ENCODE results near the gene GRID1. TPM values are rescaled to one million over a fixed set of nuclear protein-coding genes. Genes with fewer than 3 reads are reported as not detected.

Gene GRID1
- total and polyA plus RNA-seq, 8 donors, result 0.31 to 8.5 (median 1.0) TPM; not detected in 1

DNA sequence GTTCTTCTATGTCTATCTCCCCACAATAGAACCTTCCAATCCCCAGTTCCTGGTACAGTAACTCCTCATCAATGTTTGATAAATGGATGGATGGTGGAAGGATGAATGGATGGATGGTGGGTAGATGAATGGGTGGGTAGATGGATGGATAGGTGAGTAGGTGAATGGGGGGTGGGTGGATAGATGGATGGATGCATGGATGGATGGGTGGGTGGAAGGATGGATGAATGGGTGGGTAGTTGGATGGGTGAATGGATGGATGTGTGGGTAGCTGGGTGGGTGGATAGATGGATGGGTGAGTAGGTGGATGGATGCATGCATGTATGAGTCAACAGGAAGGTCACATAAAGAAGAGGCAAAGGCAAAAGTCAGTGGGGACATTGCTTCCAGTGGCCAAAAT is 116.8 kb downstream of the GRID1 start:
- Histone ChIP-seq H3K9me3 (peaks cover 0 to 7% (median 2%) of the 10 kb centered on the region in 4 donors), H3K27me3 (peaks cover 0 to 5% (median 0%) of the 10 kb centered on the region in 3 donors), H3K4me3 (no peak overlapping the region), H3K36me3 (no peaks in the 10 kb centered on the region), H3K27ac (no peak overlapping the region), H3K4me1 (no peaks in the 10 kb centered on the region)
- no peak for DNase-seq
- no peak for TF ChIP-seq POLR2AphosphoS5 (IDR thresholded peaks at IDR 0.05)
- TF ChIP-seq EP300 (IDR thresholded peaks at IDR 0.05), result no peak
- TF ChIP-seq, protein P1, sequence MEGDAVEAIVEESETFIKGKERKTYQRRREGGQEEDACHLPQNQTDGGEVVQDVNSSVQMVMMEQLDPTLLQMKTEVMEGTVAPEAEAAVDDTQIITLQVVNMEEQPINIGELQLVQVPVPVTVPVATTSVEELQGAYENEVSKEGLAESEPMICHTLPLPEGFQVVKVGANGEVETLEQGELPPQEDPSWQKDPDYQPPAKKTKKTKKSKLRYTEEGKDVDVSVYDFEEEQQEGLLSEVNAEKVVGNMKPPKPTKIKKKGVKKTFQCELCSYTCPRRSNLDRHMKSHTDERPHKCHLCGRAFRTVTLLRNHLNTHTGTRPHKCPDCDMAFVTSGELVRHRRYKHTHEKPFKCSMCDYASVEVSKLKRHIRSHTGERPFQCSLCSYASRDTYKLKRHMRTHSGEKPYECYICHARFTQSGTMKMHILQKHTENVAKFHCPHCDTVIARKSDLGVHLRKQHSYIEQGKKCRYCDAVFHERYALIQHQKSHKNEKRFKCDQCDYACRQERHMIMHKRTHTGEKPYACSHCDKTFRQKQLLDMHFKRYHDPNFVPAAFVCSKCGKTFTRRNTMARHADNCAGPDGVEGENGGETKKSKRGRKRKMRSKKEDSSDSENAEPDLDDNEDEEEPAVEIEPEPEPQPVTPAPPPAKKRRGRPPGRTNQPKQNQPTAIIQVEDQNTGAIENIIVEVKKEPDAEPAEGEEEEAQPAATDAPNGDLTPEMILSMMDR (IDR thresholded peaks at IDR 0.05), result no peak
- no peak for TF ChIP-seq POLR2A (IDR thresholded peaks at IDR 0.05)
- intact Hi-C loops (cut with DNase I; ENCODE audit: low total_unique reads), result no loop called here

DNA sequence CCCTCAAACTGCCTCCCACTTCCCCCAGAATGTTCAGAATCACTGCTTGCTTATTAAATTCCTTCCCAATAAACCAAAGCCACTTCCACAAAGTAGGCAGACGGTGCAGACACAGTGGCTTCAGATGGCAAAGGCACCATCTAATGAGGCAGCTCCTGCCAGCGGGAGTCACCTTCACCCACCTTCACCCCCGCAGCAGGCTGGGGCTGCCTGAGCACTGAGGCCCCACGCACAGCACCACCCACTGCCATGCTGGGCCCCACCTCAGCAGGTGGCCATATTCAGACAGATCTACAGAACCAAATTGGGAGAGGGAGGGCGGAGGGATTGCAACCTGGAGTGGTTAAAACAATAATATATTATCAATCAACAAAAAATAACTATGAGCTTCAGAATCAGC is 118.5 kb downstream of the GRID1 start:
- peaks cover 0 to 7% (median 2%) of the 10 kb centered on the region in 4 donors for H3K9me3 ChIP-seq
- WGBS, 5 donors, result 76 to 86% (median 82%) methylated on average over 5 of the region's 5 CpGs
- no peak overlapping the region for H3K27ac ChIP-seq
- no peaks in the 10 kb centered on the region for H3K36me3 ChIP-seq
- TF ChIP-seq POLR2AphosphoS5 (IDR thresholded peaks at IDR 0.05) (no peak), POLR2A (IDR thresholded peaks at IDR 0.05) (no peak), EP300 (IDR thresholded peaks at IDR 0.05) (no peak)
- TF ChIP-seq, protein P1 (IDR thresholded peaks at IDR 0.05), result no peak
- H3K27me3 ChIP-seq, result peaks cover 0 to 5% (median 0%) of the 10 kb centered on the region in 3 donors
- no peak overlapping the region for H3K4me3 ChIP-seq
- intact Hi-C loops (cut with DNase I; ENCODE audit: low total_unique reads), result no loop called here
- DNase-seq, result no peak
- no peaks in the 10 kb centered on the region for H3K4me1 ChIP-seq

DNA sequence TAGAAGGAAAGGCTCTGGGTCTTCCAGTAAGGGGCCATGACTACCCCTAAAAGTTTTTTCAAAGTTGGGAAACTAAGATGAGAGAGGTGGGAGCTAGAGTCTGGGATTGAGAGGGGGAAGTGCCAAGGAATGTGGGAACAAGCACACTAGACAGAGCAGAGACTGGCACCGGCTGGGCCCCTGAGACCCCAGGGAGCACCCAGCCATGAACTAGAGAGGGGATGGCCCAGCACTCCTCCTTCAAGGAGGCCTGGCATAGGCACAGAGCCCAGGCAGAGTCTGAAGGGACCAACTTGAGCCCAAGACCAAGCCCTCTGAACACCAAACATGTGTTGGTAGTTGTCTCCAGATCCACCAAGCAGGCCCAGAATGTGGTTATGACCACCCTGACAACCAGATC is 119.0 kb downstream of the GRID1 start:
- Histone ChIP-seq H3K36me3 (no peaks in the 10 kb centered on the region), H3K27me3 (peaks cover 0 to 5% (median 0%) of the 10 kb centered on the region in 3 donors), H3K27ac (no peak overlapping the region), H3K9me3 (peaks cover 0 to 7% (median 2%) of the 10 kb centered on the region in 4 donors), H3K4me1 (no peaks in the 10 kb centered on the region), H3K4me3 (no peak overlapping the region)
- DNase-seq, result no peak
- TF ChIP-seq POLR2A (IDR thresholded peaks at IDR 0.05), result no peak
- TF ChIP-seq, protein P1 (IDR thresholded peaks at IDR 0.05), result no peak
- TF ChIP-seq EP300 (IDR thresholded peaks at IDR 0.05), result no peak
- no peak for TF ChIP-seq POLR2AphosphoS5 (IDR thresholded peaks at IDR 0.05)
- intact Hi-C loops (cut with DNase I; ENCODE audit: low total_unique reads), result no loop called here
- 89 to 100% (median 94%) methylated on average over 1 of the region's 1 CpG for WGBS, 5 donors

DNA sequence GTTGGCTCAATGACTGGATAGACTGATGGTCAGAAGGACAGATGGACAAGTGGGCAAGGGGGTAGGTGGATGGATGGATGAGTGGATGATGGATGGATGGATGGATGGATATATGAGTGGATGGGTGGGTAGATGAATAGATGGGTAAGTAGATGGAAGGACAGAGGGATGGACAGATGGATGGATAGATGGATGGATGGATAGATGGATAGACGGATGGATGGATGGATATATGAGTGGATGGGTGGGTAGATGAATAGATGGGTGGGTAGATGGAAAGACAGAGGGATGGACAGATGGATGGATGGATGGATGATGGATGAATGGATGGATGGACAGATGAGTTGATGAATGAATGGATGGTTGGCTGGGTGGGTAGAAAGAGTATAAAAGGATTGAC is 119.5 kb downstream of the GRID1 start:
- 72 to 93% (median 83%) methylated on average over 1 of the region's 1 CpG for WGBS, 5 donors
- TF ChIP-seq POLR2A (IDR thresholded peaks at IDR 0.05) (no peak), EP300 (IDR thresholded peaks at IDR 0.05) (no peak), POLR2AphosphoS5 (IDR thresholded peaks at IDR 0.05) (no peak)
- TF ChIP-seq, protein P1 (IDR thresholded peaks at IDR 0.05), result no peak

More for the DNA sequence above, 119.5 kb downstream of the GRID1 start:
- no peak overlapping the region for H3K27ac ChIP-seq
- H3K36me3 ChIP-seq, result no peaks in the 10 kb centered on the region
- no peak for DNase-seq
- H3K27me3 ChIP-seq, result peaks cover 0 to 5% (median 0%) of the 10 kb centered on the region in 3 donors
- peaks cover 0 to 7% (median 2%) of the 10 kb centered on the region in 4 donors for H3K9me3 ChIP-seq
- H3K4me3 ChIP-seq, result no peak overlapping the region
- H3K4me1 ChIP-seq, result no peaks in the 10 kb centered on the region
- intact Hi-C loops (cut with DNase I; ENCODE audit: low total_unique reads), result no loop called here
